Karpas-422 (cell line): ENCODE results near the gene CDAN1. TPM values are rescaled to one million over a fixed set of nuclear protein-coding genes. Genes with fewer than 3 reads are reported as not detected.

Experiments
- total RNA-seq: library from RNA; depleted of rRNA; stranded (reverse); fragments of >200 nt; shearing (Covaris generic); gene quantifications from 2 replicates; pipeline ENCODE4 v1.2.3, GENCODE V29; 2014; ENCODE audit warnings: low replicate concordance; rRNA removed

Gene CDAN1
- total RNA-seq, 1 experiment from 2014 or later = 35.9 TPM

Other genes starting within 250 kb of the CDAN1 start
- 109 and 144 TPM in 2 replicates for gene ZNF106, start 246.0 kb downstream of the CDAN1 start, total RNA-seq
- 115 and 137 TPM in 2 replicates for gene SNAP23, start 241.5 kb downstream of the CDAN1 start, total RNA-seq
- 13.4 and 21.7 TPM in 2 replicates for gene LRRC57, start 188.3 kb downstream of the CDAN1 start, total RNA-seq
- 17.2 and 43.5 TPM in 2 replicates for gene HAUS2, start 188.3 kb downstream of the CDAN1 start, total RNA-seq
- gene STARD9, start 161.5 kb downstream of the CDAN1 start, total RNA-seq = 0.37 and 2.1 TPM in 2 replicates
- 13.8 and 33.8 TPM in 2 replicates for gene TTBK2, start 183.7 kb upstream of the CDAN1 start, total RNA-seq